ENCODE measurements around the gene MAPT. TPM values are rescaled to one million over a fixed set of nuclear protein-coding genes. Genes with fewer than 3 reads are reported as not detected.

MAPT gene
- under 1 TPM; 0.11 to 0.43 (median 0.26) TPM for total RNA-seq (2021; fragmentation: NEBNext Ultra II Directional; extraction: Animal tissue kit (Norgen Biotek cat#: 25700))
- long read RNA-seq, result 0 reads

- Mint-ChIP-seq H3K27ac (peak within 1 kb of the TSS; percentile 52; the same call in 1 of the 2 replicates), H3K4me3 (peak within 1 kb of the TSS; percentile 84), H3K36me3 (ENCODE audit: low read depth) (no peaks in the 10 kb centered on the region), H3K9me3 (no peaks in the 10 kb centered on the region), H3K27me3 (ENCODE audit: insufficient read depth) (peaks cover 21% of the 10 kb centered on the region), H3K4me1 (ENCODE audit: low read depth) (peaks cover 4% of the 10 kb centered on the region; the same call in 1 of the 2 replicates)
- peak; percentile 97 for TF ChIP-seq CTCF (IDR thresholded peaks at IDR 0.05)
- DNase-seq, result peak; percentile 82
Measured at GRCh38 chr17:45894022-45894784, at the start of gene MAPT. MAPT (plus strand) TSS chr17:45894554; CDS start chr17:45962338, 67,784 bp downstream.

- DNase-seq, result no peak
- Mint-ChIP-seq H3K36me3 (ENCODE audit: low read depth) (no peaks in the 10 kb centered on the region), H3K9me3 (no peaks in the 10 kb centered on the region), H3K4me3 (no peak within 1 kb of the TSS), H3K4me1 (ENCODE audit: low read depth) (no peaks in the 10 kb centered on the region), H3K27ac (no peak within 1 kb of the TSS), H3K27me3 (ENCODE audit: insufficient read depth) (peaks cover 36% of the 10 kb centered on the region)
- TF ChIP-seq CTCF (IDR thresholded peaks at IDR 0.05), result no peak
Measured at GRCh38 chr17:45844695-45845375, 49.5 kb upstream of the MAPT start, which contains the start of gene SPPL2C. SPPL2C (plus strand) TSS chr17:45844881; CDS start chr17:45844907, 26 bp downstream.

- no peak for TF ChIP-seq CTCF (IDR thresholded peaks at IDR 0.05)
- Mint-ChIP-seq H3K36me3 (ENCODE audit: low read depth) (no peaks in the 10 kb centered on the region), H3K27me3 (ENCODE audit: insufficient read depth) (peaks cover 36% of the 10 kb centered on the region), H3K9me3 (no peaks in the 10 kb centered on the region), H3K27ac (no peak overlapping the region), H3K4me1 (ENCODE audit: low read depth) (no peaks in the 10 kb centered on the region), H3K4me3 (no peak overlapping the region)
- no peak for DNase-seq
Measured at GRCh38 chr17:45845376-45846185, 48.8 kb upstream of the MAPT start.

GRCh38 chr17:45846223-45846622, 48.1 kb upstream of the MAPT start:
- H3K36me3 Mint-ChIP-seq (ENCODE audit: low read depth), result no peaks in the 10 kb centered on the region
- H3K27ac Mint-ChIP-seq, result no peak overlapping the region
- TF ChIP-seq CTCF (IDR thresholded peaks at IDR 0.05), result no peak
- H3K4me3 Mint-ChIP-seq, result no peak overlapping the region
- H3K9me3 Mint-ChIP-seq, result no peaks in the 10 kb centered on the region
- peaks cover 33% of the 10 kb centered on the region for H3K27me3 Mint-ChIP-seq (ENCODE audit: insufficient read depth)
- H3K4me1 Mint-ChIP-seq (ENCODE audit: low read depth), result no peaks in the 10 kb centered on the region
- no peak for DNase-seq

GRCh38 chr17:45846646-45847045, 47.7 kb upstream of the MAPT start:
- no peaks in the 10 kb centered on the region for H3K36me3 Mint-ChIP-seq (ENCODE audit: low read depth)
- no peak for TF ChIP-seq CTCF (IDR thresholded peaks at IDR 0.05)
- no peak for DNase-seq
- H3K4me3 Mint-ChIP-seq, result no peak overlapping the region
- H3K9me3 Mint-ChIP-seq, result no peaks in the 10 kb centered on the region
- peaks cover 33% of the 10 kb centered on the region for H3K27me3 Mint-ChIP-seq (ENCODE audit: insufficient read depth)
- no peaks in the 10 kb centered on the region for H3K4me1 Mint-ChIP-seq (ENCODE audit: low read depth)
- no peak overlapping the region for H3K27ac Mint-ChIP-seq
